HepG2 (cell line): ENCODE data around the gene ZFAND3. TPM values are rescaled to one million over a fixed set of nuclear protein-coding genes. Genes with fewer than 3 reads are reported as not detected.

ENCODE experiments used
- ARNT2 ChIP-seq: sonication (generic); formaldehyde crosslinking; IDR thresholded peaks from 2 replicates; pipeline ENCODE4 v1.8.0; 2022; ENCODE audit warnings: mild to moderate bottlenecking, low read depth, missing genetic modification reagents, moderate library complexity
- ATF1 ChIP-seq: IDR thresholded peaks from 2 replicates; pipeline ENCODE4 v1.6.1; 2016; ENCODE audit warnings: mild to moderate bottlenecking, control low read depth
- ATF7 ChIP-seq, 2 experiments: fragments of 450-650 bp in 1 of 2; sonication (generic) in 1 of 2; formaldehyde crosslinking in 1 of 2; IDR thresholded peaks; 2 replicates each; pipeline versions ENCODE4 v1.4.0 to v1.6.1; 2016 to 2020; ENCODE audit warnings: antibody characterized with exemption in 1 of 2, mild to moderate bottlenecking in 1 of 2, missing genetic modification reagents in 1 of 2
- ETV6 ChIP-seq: sonication (generic); formaldehyde crosslinking; conservative IDR thresholded peaks from 2 replicates; pipeline ENCODE4 v1.4.0; 2020; ENCODE audit warnings: missing genetic modification reagents
- HDAC2 ChIP-seq: sonication (generic); formaldehyde crosslinking; IDR thresholded peaks from 2 replicates; pipeline ENCODE4 v1.4.0; 2020; ENCODE audit warnings: missing genetic modification reagents
- HNF1B ChIP-seq: sonication (generic); formaldehyde crosslinking; IDR thresholded peaks from 2 replicates; pipeline ENCODE4 v1.5.1; 2020; ENCODE audit warnings: mild to moderate bottlenecking, moderate library complexity, missing genetic modification reagents
- ISX ChIP-seq: sonication (generic); formaldehyde crosslinking; conservative IDR thresholded peaks from 2 replicates; pipeline ENCODE4 v1.5.0; 2020; ENCODE audit warnings: missing genetic modification reagents
- MAFF ChIP-seq: IDR thresholded peaks from 2 replicates; pipeline ENCODE4 v1.6.1; 2011; ENCODE audit warnings: low read depth, low read length, improper control_type of control experiment
- MZF1 ChIP-seq: sonication (generic); formaldehyde crosslinking; IDR thresholded peaks from 2 replicates; pipeline ENCODE4 v1.8.1; 2023; ENCODE audit warnings: mild to moderate bottlenecking, missing genetic modification reagents, borderline replicate concordance
- PAXIP1 ChIP-seq: sonication (generic); formaldehyde crosslinking; conservative IDR thresholded peaks from 2 replicates; pipeline ENCODE4 v1.4.0; 2020; ENCODE audit warnings: mild to moderate bottlenecking, missing genetic modification reagents, moderate library complexity
- SAP130 ChIP-seq: IDR thresholded peaks from 2 replicates; pipeline ENCODE4 v1.6.1; 2016; ENCODE audit warnings: low read depth
- SRSF4 ChIP-seq: fragments of 200-400 bp; formaldehyde crosslinking; IDR thresholded peaks from one replicate; pipeline ENCODE4 v1.6.1; 2018; ENCODE audit warnings: mild to moderate bottlenecking, low read depth, low read length, moderate library complexity; ENCODE audit not compliant: poor library complexity, severe bottlenecking
- U2AF1 ChIP-seq: fragments of 200-400 bp; formaldehyde crosslinking; optimal IDR thresholded peaks from 2 replicates; pipeline ENCODE3; 2017; ENCODE audit warnings: mild to moderate bottlenecking, low read depth, low read length
- U2AF2 ChIP-seq: fragments of 200-400 bp; formaldehyde crosslinking; IDR thresholded peaks from 2 replicates; pipeline ENCODE4 v1.6.1; 2017; ENCODE audit warnings: low read depth, mild to moderate bottlenecking, low read length
- ZC3H4 ChIP-seq: sonication (generic); formaldehyde crosslinking; IDR thresholded peaks from 2 replicates; pipeline ENCODE4 v1.4.0; 2020; ENCODE audit warnings: missing genetic modification reagents, borderline replicate concordance
- ZFP37 ChIP-seq: sonication (generic); formaldehyde crosslinking; IDR thresholded peaks from 2 replicates; pipeline ENCODE4 v1.4.0; 2020; ENCODE audit warnings: missing genetic modification reagents, borderline replicate concordance
- ZMYM3 ChIP-seq: sonication (generic); formaldehyde crosslinking; IDR thresholded peaks from 2 replicates; pipeline ENCODE4 v1.5.1; 2020; ENCODE audit warnings: mild to moderate bottlenecking, missing genetic modification reagents
- ZNF431 ChIP-seq: sonication (generic); formaldehyde crosslinking; IDR thresholded peaks from 2 replicates; pipeline ENCODE4 v1.9.0; 2022; ENCODE audit warnings: missing genetic modification reagents, low read depth, mild to moderate bottlenecking, borderline replicate concordance
- polyA plus RNA-seq, 8 experiments: library from polyadenylated mRNA; depleted of rRNA in 3 of 8; stranded (reverse) in 7 of 8; unstranded in 1 of 8; fragments of >200 nt; fragmentation: Illumina TruSeq in 4 of 8; extraction: Trizol in 4 of 8; gene quantifications; 2 replicates each; pipeline versions ENCODE4 v1.2.1 to v1.2.3, GENCODE V29; 2011 to 2016; ENCODE audit warnings: low read depth in 4 of 8, missing spikeins in 1 of 8, mixed read lengths in 1 of 8; ENCODE audit not compliant: insufficient read depth in 1 of 8
- total RNA-seq, 5 experiments: library from RNA; depleted of rRNA; stranded (reverse); fragments of >200 nt; fragmentation: Illumina TruSeq; extraction: Trizol; gene quantifications; 2 replicates each; pipeline ENCODE4 v1.2.3, GENCODE V29; 2016; ENCODE audit warnings: low read depth in 1 of 5
- TF ChIP-seq, protein P1 (sequence below): fragments of 450-650 bp; IDR thresholded peaks from 2 replicates; pipeline ENCODE4 v1.6.1; 2017; ENCODE audit warnings: mild to moderate bottlenecking
- TF ChIP-seq, protein P2 (sequence below): IDR thresholded peaks from 2 replicates; pipeline ENCODE4 v1.6.1; 2016; ENCODE audit warnings: low read depth

ZFAND3 gene
- total and polyA plus RNA-seq, 2 of the 13 experiments (the other 11 are each of a cell fraction or from before 2014, with no cell fraction given), result 16.4 to 17.1 TPM

GRCh38 chr6:37818536-37819176 lies 871 bp upstream of the ZFAND3 start (continued):
- peak; percentile 16; the same call in 1 of the 2 replicates for TF ChIP-seq PAXIP1 (CRISPR knock-in tag)
- TF ChIP-seq, protein P1, sequence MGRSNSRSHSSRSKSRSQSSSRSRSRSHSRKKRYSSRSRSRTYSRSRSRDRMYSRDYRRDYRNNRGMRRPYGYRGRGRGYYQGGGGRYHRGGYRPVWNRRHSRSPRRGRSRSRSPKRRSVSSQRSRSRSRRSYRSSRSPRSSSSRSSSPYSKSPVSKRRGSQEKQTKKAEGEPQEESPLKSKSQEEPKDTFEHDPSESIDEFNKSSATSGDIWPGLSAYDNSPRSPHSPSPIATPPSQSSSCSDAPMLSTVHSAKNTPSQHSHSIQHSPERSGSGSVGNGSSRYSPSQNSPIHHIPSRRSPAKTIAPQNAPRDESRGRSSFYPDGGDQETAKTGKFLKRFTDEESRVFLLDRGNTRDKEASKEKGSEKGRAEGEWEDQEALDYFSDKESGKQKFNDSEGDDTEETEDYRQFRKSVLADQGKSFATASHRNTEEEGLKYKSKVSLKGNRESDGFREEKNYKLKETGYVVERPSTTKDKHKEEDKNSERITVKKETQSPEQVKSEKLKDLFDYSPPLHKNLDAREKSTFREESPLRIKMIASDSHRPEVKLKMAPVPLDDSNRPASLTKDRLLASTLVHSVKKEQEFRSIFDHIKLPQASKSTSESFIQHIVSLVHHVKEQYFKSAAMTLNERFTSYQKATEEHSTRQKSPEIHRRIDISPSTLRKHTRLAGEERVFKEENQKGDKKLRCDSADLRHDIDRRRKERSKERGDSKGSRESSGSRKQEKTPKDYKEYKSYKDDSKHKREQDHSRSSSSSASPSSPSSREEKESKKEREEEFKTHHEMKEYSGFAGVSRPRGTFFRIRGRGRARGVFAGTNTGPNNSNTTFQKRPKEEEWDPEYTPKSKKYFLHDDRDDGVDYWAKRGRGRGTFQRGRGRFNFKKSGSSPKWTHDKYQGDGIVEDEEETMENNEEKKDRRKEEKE, result no peak
- TF ChIP-seq MAFF, result no peak
- no peak for TF ChIP-seq SRSF4
- no peak for TF ChIP-seq ATF7 (IDR thresholded peaks at IDR 0.05)
- no peak for TF ChIP-seq ATF7 (CRISPR knock-in tag; IDR thresholded peaks at IDR 0.05)
- TF ChIP-seq HDAC2 (CRISPR knock-in tag), result no peak; the same call in 1 of the 2 replicates
- TF ChIP-seq MZF1 (CRISPR knock-in tag), result no peak
- TF ChIP-seq, protein P2, sequence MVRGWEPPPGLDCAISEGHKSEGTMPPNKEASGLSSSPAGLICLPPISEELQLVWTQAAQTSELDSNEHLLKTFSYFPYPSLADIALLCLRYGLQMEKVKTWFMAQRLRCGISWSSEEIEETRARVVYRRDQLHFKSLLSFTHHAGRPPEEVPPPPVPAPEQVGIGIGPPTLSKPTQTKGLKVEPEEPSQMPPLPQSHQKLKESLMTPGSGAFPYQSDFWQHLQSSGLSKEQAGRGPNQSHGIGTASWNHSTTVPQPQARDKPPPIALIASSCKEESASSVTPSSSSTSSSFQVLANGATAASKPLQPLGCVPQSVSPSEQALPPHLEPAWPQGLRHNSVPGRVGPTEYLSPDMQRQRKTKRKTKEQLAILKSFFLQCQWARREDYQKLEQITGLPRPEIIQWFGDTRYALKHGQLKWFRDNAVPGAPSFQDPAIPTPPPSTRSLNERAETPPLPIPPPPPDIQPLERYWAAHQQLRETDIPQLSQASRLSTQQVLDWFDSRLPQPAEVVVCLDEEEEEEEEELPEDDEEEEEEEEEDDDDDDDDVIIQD (CRISPR knock-in tag), result no peak
- peak; percentile 60; the same call in 1 of the 2 replicates for TF ChIP-seq ISX
- 0 out of 2 replicates have a peak, but pooled peaks have one; percentile 84 for TF ChIP-seq ZC3H4
- no peak for TF ChIP-seq U2AF1
- no peak for TF ChIP-seq U2AF2
- no peak for TF ChIP-seq ZMYM3
- TF ChIP-seq ETV6 (CRISPR knock-in tag), result 0 out of 2 replicates have a peak, but pooled peaks have one; percentile 42
- TF ChIP-seq ZFP37 (CRISPR knock-in tag), result no peak
- TF ChIP-seq SAP130, result peak; percentile 88
- TF ChIP-seq ARNT2 (CRISPR knock-in tag), result peak; percentile 25; the same call in 1 of the 2 replicates
- TF ChIP-seq ZNF431 (CRISPR knock-in tag), result no peak
- TF ChIP-seq ATF1 (CRISPR knock-in tag), result no peak
- TF ChIP-seq HNF1B (CRISPR knock-in tag), result peak; percentile 77
